ENCODE data around the gene ZG16.

Gene ZG16

GRCh38 chr16:29826342-29826695, 48.3 kb downstream of the ZG16 start:
- no peak for DNase-seq

DNA sequence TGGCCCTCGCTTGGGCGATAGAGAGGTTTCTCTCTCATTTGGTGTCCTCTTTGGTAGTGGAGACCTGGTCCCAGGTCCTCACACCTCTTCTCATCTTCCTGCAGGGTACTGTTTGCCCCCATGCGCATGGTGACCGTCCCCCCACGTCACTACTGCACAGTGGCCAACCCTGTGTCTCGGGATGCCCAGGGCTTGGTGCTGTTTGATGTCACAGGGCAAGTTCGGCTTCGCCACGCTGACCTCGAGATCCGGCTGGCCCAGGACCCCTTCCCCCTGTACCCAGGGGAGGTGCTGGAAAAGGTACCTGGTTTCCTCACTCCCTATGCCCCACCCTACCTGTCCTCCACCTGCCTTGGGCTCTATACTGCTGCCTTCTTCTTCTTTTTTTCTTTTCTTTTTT, 52.7 kb downstream of the ZG16 start:
- no peak for DNase-seq

GRCh38 chr16:29831490-29831889, 53.4 kb downstream of the ZG16 start:
- no peak for DNase-seq

Measured in stimulated activated CD4-positive, alpha-beta T cell treated with anti-CD3 and anti-CD28 coated beads, Interleukin-2, amount 100 ng/mL, for 48 hours (primary cell).